ENCODE data around the gene TIGD6.

GRCh38 chr5:149966946-149967345 is 33.5 kb downstream of the TIGD6 start:
- TF ChIP-seq CTCF (IDR thresholded peaks at IDR 0.05) (no peak), EP300 (IDR thresholded peaks at IDR 0.05) (no peak), POLR2AphosphoS5 (IDR thresholded peaks at IDR 0.05) (no peak), POLR2A (IDR thresholded peaks at IDR 0.05) (no peak)

All from gastroesophageal sphincter (tissue), 3 donors.